Endothelial cell (in vitro differentiated cells): Measurements from ENCODE around the gene KIFBP. TPM values are rescaled to one million over a fixed set of nuclear protein-coding genes. Genes with fewer than 3 reads are reported as not detected.
A peak's percentile ranks its signal among the peaks of the same experiment; 100 is the strongest.

Experiments used
- DNase-seq: peaks from one replicate; pipeline ENCODE4 v3.0.0; 2021; ENCODE audit warnings: low spot score
- H3K27ac Mint-ChIP-seq: one replicate; pipeline ENCODE4 v1.8.0; 2021; ENCODE audit warnings: mixed read lengths, inconsistent platforms; ENCODE audit not compliant: unreplicated experiment
- H3K27me3 Mint-ChIP-seq: one replicate; pipeline ENCODE4 v1.8.0; 2021; ENCODE audit warnings: mild to moderate bottlenecking, moderate library complexity, mixed read lengths, inconsistent platforms; ENCODE audit not compliant: unreplicated experiment
- H3K36me3 Mint-ChIP-seq: one replicate; pipeline ENCODE4 v1.8.0; 2021; ENCODE audit warnings: mild to moderate bottlenecking, low read depth, mixed read lengths, inconsistent platforms; ENCODE audit not compliant: unreplicated experiment
- H3K4me1 Mint-ChIP-seq: one replicate; pipeline ENCODE4 v1.8.0; 2021; ENCODE audit warnings: mild to moderate bottlenecking, mixed read lengths, inconsistent platforms; ENCODE audit not compliant: unreplicated experiment
- H3K4me3 Mint-ChIP-seq: one replicate; pipeline ENCODE4 v1.8.0; 2021; ENCODE audit warnings: mild to moderate bottlenecking, mixed read lengths, inconsistent platforms; ENCODE audit not compliant: unreplicated experiment
- H3K9me3 Mint-ChIP-seq: one replicate; pipeline ENCODE4 v1.8.0; 2021; ENCODE audit warnings: mixed read lengths, inconsistent platforms; ENCODE audit not compliant: unreplicated experiment
- CTCF ChIP-seq: fragments of 200-600 bp; sonication (generic); IDR thresholded peaks from one replicate; pipeline ENCODE4 v1.5.0; 2021; ENCODE audit warnings: antibody characterized with exemption; ENCODE audit not compliant: unreplicated experiment
- total RNA-seq: library from RNA; stranded (reverse); fragmentation: NEBNext Ultra II Directional; extraction: Animal tissue kit (Norgen Biotek cat#: 25700); gene quantifications from one replicate; pipeline ENCODE4 v1.2.1, GENCODE V29; 2021; ENCODE audit not compliant: unreplicated experiment

Gene KIFBP
- total RNA-seq, 1 donor from 2014 or later: 26.2 TPM

DNA sequence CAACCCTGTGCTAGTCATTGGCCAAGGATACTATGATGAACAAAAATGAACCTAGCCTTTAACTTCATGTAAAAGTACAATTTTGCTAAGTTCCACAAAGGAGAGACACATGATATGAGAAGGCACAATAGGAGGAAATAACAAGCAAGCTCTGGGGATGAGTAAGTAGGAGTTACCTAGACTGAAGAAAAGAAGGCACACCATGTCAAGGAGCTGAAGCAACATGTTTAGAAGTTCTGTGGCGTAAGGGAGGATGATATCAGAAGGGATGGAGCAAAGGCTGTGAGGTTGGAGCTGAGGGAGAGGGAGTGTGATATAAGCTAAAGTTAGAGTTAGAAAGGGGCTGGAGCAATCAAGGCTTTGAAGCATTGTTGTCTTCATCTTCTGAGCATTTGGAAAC lies 25.6 kb downstream of the KIFBP start:
- DNase-seq: no peak
- no peaks in the 10 kb centered on the region for H3K27me3 Mint-ChIP-seq
- no peak overlapping the region for H3K4me3 Mint-ChIP-seq
- peak overlapping the region; percentile 68 for H3K27ac Mint-ChIP-seq
- no peaks in the 10 kb centered on the region for H3K9me3 Mint-ChIP-seq
- H3K36me3 Mint-ChIP-seq: peaks cover 33% of the 10 kb centered on the region
- peaks cover 27% of the 10 kb centered on the region for H3K4me1 Mint-ChIP-seq
- no peak for TF ChIP-seq CTCF

DNA sequence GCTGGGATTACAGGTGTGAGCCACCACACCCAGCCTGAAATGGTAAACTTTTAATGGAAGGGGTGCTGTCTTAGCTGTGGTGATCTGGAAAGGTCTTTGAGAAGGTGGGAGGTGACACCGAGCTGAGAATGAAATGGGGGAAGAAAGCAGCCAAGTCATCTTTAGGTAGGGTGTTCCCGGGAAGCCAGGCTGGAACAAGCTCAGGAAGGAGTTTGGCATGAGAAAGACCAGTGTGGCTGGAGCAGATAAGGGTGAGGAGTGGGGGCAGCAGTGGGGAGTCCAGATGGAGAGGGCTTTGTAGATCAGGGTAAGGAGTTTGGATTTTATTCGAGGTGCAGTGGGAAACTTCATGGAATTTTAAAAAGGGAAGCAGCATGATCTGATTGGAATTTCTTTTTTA lies 30.0 kb downstream of the KIFBP start:
- peaks cover 3% of the 10 kb centered on the region for H3K27me3 Mint-ChIP-seq
- no peaks in the 10 kb centered on the region for H3K9me3 Mint-ChIP-seq
- H3K36me3 Mint-ChIP-seq: peaks cover 19% of the 10 kb centered on the region
- H3K27ac Mint-ChIP-seq: no peak overlapping the region
- DNase-seq: no peak
- TF ChIP-seq CTCF: no peak
- H3K4me3 Mint-ChIP-seq: no peak overlapping the region
- H3K4me1 Mint-ChIP-seq: peaks cover 20% of the 10 kb centered on the region

- peaks cover 12% of the 10 kb centered on the region for H3K4me1 Mint-ChIP-seq
- no peak for TF ChIP-seq CTCF
- DNase-seq: no peak
These were observed 34.0 kb downstream of the KIFBP start for GRCh38 chr10:69022611-69023010.

GRCh38 chr10:69025370-69025896 lies 36.8 kb downstream of the KIFBP start:
- H3K27ac Mint-ChIP-seq: no peak overlapping the region
- no peak for DNase-seq
- H3K27me3 Mint-ChIP-seq: peaks cover 4% of the 10 kb centered on the region
- H3K4me3 Mint-ChIP-seq: no peak overlapping the region
- no peaks in the 10 kb centered on the region for H3K9me3 Mint-ChIP-seq
- no peaks in the 10 kb centered on the region for H3K4me1 Mint-ChIP-seq
- TF ChIP-seq CTCF: no peak
- no peaks in the 10 kb centered on the region for H3K36me3 Mint-ChIP-seq

More at GRCh38 chr10:69022611-69023010, 34.0 kb downstream of the KIFBP start:
- Mint-ChIP-seq H3K27me3 (peaks cover 4% of the 10 kb centered on the region), H3K9me3 (no peaks in the 10 kb centered on the region), H3K4me3 (no peak overlapping the region), H3K36me3 (peaks cover 4% of the 10 kb centered on the region), H3K27ac (no peak overlapping the region)

DNA sequence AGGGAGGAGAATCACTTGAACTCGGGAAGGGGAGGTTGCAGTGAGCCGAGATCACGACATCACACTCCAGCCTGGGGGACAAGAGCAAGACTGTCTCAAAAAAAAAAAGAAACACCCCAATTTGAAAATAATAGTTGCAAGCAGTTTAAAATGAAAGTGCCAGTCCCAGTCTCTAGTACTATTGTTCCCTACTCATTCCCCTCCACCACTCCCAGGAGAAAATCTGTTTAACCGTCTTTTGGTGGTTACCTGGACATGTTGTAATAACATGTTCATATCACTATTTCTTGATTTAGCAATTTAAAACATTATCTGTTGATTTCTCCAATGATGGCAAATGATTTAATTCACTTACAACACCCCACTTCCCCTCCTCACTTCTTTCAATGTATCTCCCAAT lies 44.7 kb downstream of the KIFBP start:
- H3K4me3 Mint-ChIP-seq: no peak overlapping the region
- peaks cover 8% of the 10 kb centered on the region for H3K27me3 Mint-ChIP-seq
- no peak overlapping the region for H3K27ac Mint-ChIP-seq
- TF ChIP-seq CTCF: no peak
- H3K4me1 Mint-ChIP-seq: no peaks in the 10 kb centered on the region
- no peaks in the 10 kb centered on the region for H3K9me3 Mint-ChIP-seq
- peaks cover 5% of the 10 kb centered on the region for H3K36me3 Mint-ChIP-seq
- DNase-seq: no peak
